ENCODE results near the gene LPP. TPM values are rescaled to one million over a fixed set of nuclear protein-coding genes. Genes with fewer than 3 reads are reported as not detected.

LPP gene
- total RNA-seq, 1 experiment from 2014 or later, result 148 TPM

DNA sequence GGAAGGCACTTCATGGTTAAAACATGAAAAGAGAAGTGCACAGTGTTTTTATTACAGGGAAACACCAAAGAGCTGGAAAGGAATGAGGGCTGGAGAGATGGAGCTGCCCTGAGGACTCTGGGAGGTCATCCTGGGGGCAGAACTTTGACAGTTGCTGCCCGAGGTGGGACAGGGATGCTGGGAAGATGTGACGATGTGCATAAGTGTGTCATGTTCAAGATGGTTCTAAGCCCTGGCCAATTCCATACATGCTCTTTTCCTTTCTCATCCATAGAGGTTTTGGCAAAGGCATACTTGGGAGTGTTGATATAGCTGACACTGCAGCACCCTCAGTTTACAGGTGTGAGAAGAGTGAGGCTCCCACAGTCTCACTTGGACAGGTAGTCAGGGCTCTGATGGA is 23.8 kb downstream of the LPP start:
- H4K20me1 ChIP-seq (ENCODE audit: insufficient read depth), result peaks cover 4% of the 10 kb centered on the region; the same call in 1 of the 2 replicates
- CTCF ChIA-PET, result no interaction called here

DNA sequence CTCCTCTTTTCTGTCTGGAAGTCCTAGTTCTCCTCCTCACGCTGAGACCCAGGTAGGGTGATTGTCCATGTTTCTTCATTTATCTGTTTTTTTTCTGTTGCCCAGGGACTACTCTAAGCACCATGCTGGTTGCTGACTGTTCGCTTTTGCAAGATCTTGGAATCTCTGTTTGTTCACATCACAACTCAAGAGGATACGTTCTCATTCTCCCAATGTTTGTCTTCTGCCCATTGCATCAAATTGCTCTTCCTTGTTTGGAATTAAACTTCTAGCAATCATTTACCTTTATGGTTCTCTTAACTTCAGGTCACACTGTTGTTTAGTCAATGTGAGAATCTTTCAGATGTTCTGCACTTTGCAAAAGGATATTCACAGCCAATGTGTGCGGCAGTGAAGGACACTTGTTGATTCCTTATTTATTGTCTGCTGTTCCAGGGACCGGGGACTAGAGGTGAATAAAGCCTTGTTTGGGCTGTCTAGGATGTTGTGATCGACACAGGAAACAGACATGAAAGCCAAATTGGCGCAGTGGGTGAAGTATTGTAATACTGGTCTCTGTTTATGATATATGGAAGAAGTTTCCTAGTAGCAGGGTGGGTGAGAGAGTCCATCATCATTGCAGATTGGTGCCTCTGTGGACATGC is 24.5 kb downstream of the LPP start:
- ChIA-PET POLR2A (ENCODE audit: unreplicated experiment) (no interaction called here), CTCF (no interaction called here)
- no peak overlapping the region for H3K27ac ChIP-seq
- peaks cover 46% of the 10 kb centered on the region for H3K79me2 ChIP-seq (ENCODE audit: low read depth)
- no TSS peak for BruUV-seq (replicated peaks)
- H3K4me3 ChIP-seq, result no peak overlapping the region
- H3K9me2 ChIP-seq (ENCODE audit: insufficient read depth), result no peaks in the 10 kb centered on the region
- DNase-seq, result no peak
- peaks cover 27% of the 10 kb centered on the region for H3K4me1 ChIP-seq (replicated peaks; ENCODE audit: insufficient read depth)
- H2AFZ ChIP-seq, result no peak overlapping the region
- TF ChIP-seq EZH2 (IDR thresholded peaks at IDR 0.05; ENCODE audit: low read depth), result no peak
- TF ChIP-seq, protein P1, sequence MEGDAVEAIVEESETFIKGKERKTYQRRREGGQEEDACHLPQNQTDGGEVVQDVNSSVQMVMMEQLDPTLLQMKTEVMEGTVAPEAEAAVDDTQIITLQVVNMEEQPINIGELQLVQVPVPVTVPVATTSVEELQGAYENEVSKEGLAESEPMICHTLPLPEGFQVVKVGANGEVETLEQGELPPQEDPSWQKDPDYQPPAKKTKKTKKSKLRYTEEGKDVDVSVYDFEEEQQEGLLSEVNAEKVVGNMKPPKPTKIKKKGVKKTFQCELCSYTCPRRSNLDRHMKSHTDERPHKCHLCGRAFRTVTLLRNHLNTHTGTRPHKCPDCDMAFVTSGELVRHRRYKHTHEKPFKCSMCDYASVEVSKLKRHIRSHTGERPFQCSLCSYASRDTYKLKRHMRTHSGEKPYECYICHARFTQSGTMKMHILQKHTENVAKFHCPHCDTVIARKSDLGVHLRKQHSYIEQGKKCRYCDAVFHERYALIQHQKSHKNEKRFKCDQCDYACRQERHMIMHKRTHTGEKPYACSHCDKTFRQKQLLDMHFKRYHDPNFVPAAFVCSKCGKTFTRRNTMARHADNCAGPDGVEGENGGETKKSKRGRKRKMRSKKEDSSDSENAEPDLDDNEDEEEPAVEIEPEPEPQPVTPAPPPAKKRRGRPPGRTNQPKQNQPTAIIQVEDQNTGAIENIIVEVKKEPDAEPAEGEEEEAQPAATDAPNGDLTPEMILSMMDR (conservative IDR thresholded peaks at IDR 0.05), result no peak
- no peaks in the 10 kb centered on the region for H3K9me3 ChIP-seq (ENCODE audit: insufficient read depth, low read depth)
- H4K20me1 ChIP-seq (ENCODE audit: insufficient read depth), result peaks cover 4% of the 10 kb centered on the region; the same call in 1 of the 2 replicates
- no peak overlapping the region for H3K4me2 ChIP-seq
- H3F3A ChIP-seq (ENCODE audit: insufficient read depth, low read depth), result peaks cover 9% of the 10 kb centered on the region
- no peaks in the 10 kb centered on the region for H3K27me3 ChIP-seq (ENCODE audit: insufficient read depth, low read depth)
- H3K36me3 ChIP-seq (ENCODE audit: low read depth), result peaks cover 13% of the 10 kb centered on the region; the same call in 1 of the 2 replicates
- intact Hi-C loops (cut with micrococcal nuclease; ENCODE audit: unreplicated experiment), result loop anchor here (5.0 kb wide), 1 partner anchor 89 kb away; no protein-coding TSS in a partner anchor

More for the DNA sequence above, 23.8 kb downstream of the LPP start:
- H3K9me3 ChIP-seq (ENCODE audit: insufficient read depth, low read depth), result no peaks in the 10 kb centered on the region
- DNase-seq, result no peak
- no peak overlapping the region for H2AFZ ChIP-seq
- H3K36me3 ChIP-seq (ENCODE audit: low read depth), result peaks cover 13% of the 10 kb centered on the region; the same call in 1 of the 2 replicates
- H3K9me2 ChIP-seq (ENCODE audit: insufficient read depth), result no peaks in the 10 kb centered on the region
- no peaks in the 10 kb centered on the region for H3K27me3 ChIP-seq (ENCODE audit: insufficient read depth, low read depth)
- H3F3A ChIP-seq (ENCODE audit: insufficient read depth, low read depth), result peaks cover 9% of the 10 kb centered on the region
- peaks cover 45% of the 10 kb centered on the region for H3K79me2 ChIP-seq (ENCODE audit: low read depth)
- TF ChIP-seq EZH2 (IDR thresholded peaks at IDR 0.05; ENCODE audit: low read depth), result no peak
- TF ChIP-seq, protein P1 (conservative IDR thresholded peaks at IDR 0.05), result no peak
- no TSS peak for BruUV-seq (replicated peaks)
- no peak overlapping the region for H3K4me3 ChIP-seq
- intact Hi-C loops (cut with micrococcal nuclease; ENCODE audit: unreplicated experiment), result loop anchor here (5.0 kb wide), 1 partner anchor 90 kb away; no protein-coding TSS in a partner anchor
- POLR2A ChIA-PET (ENCODE audit: unreplicated experiment), result no interaction called here
- H3K27ac ChIP-seq, result no peak overlapping the region
- H3K4me2 ChIP-seq, result no peak overlapping the region
- peaks cover 27% of the 10 kb centered on the region for H3K4me1 ChIP-seq (replicated peaks; ENCODE audit: insufficient read depth)

DNA sequence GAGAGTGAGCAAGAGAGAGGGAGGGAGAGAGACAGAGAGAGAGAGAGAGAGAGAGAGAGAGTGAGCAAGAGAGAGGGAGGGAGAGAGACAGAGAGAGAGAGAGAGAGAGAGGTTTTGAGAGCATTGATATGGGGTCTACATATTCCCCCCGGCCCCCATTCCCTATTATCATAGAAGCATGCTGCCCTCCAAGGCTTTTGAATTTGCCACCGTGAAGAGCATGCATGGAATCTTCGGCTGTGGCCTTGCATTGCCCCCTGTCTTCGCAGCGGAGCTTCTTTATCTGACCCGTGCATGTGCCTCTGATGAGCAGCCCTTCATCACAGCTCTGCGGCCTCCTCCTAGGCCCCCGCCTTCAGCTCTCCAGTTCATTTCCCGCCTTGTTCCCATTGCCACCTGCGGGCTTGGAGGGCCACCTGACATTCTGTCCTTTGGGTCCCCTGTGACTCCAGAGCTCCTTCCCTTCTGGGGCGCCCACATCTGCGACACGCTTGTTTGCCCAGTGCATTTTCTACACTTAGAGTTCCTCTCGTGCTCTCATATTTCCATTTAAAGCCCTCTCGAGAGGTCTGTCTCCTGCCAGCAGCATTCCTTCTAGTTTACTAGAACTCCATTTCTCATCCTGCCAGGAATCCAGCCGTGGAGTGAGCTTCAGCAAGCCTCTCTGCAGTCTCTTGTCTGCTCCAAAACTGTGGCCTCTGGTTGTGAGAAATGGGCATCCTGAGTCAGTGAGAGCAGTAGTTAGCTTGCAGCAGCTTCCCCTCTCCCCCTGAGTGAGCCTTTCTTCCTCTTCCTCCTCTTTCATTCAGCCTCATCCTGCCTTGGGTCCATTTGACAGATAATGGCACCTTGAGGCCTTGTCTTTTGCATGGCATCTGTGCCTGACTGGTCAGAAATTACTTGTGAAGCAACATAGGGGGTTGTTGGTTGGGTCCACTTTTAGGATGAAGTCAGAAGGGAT is 25.3 kb downstream of the LPP start:
- Histone ChIP-seq H3K4me3 (no peak overlapping the region), H3K4me1 (replicated peaks; ENCODE audit: insufficient read depth) (peaks cover 31% of the 10 kb centered on the region), H3K27ac (no peak overlapping the region), H3F3A (ENCODE audit: insufficient read depth, low read depth) (peaks cover 9% of the 10 kb centered on the region), H3K9me2 (ENCODE audit: insufficient read depth) (no peaks in the 10 kb centered on the region), H4K20me1 (ENCODE audit: insufficient read depth) (peaks cover 4% of the 10 kb centered on the region; the same call in 1 of the 2 replicates), H3K4me2 (no peak overlapping the region), H3K36me3 (ENCODE audit: low read depth) (peaks cover 13% of the 10 kb centered on the region; the same call in 1 of the 2 replicates), H3K79me2 (ENCODE audit: low read depth) (peaks cover 46% of the 10 kb centered on the region), H3K9me3 (ENCODE audit: insufficient read depth, low read depth) (no peaks in the 10 kb centered on the region), H3K27me3 (ENCODE audit: insufficient read depth, low read depth) (no peaks in the 10 kb centered on the region), H2AFZ (no peak overlapping the region)
- intact Hi-C loops (cut with micrococcal nuclease; ENCODE audit: unreplicated experiment), result loop anchor here (5.0 kb wide), 1 partner anchor 88 kb away; no protein-coding TSS in a partner anchor
- peak in 1 of 2 experiments; percentile 27 for DNase-seq
- ChIA-PET CTCF (no interaction called here), POLR2A (ENCODE audit: unreplicated experiment) (no interaction called here)
- BruUV-seq (replicated peaks), result no TSS peak
- TF ChIP-seq EZH2 (IDR thresholded peaks at IDR 0.05; ENCODE audit: low read depth), result no peak
- TF ChIP-seq, protein P1 (conservative IDR thresholded peaks at IDR 0.05), result no peak

Measured in PC-9 (cell line).